H9 (cell line): Measurements from ENCODE around the gene KIF16B. TPM values are rescaled to one million over a fixed set of nuclear protein-coding genes. Genes with fewer than 3 reads are reported as not detected.

ENCODE experiments used
- DNase-seq: peaks from one replicate; pipeline ENCODE4 v3.0.0-alpha.2; 2017
- H2AFZ ChIP-seq: one replicate; pipeline ENCODE4 v1.6.1; 2013; ENCODE audit warnings: mild to moderate bottlenecking, low read length, control low read depth, moderate library complexity
- H2AK5ac ChIP-seq: 2 replicates; pipeline ENCODE4 v1.6.1; 2013; ENCODE audit warnings: low read length, control low read depth, mixed read lengths; ENCODE audit not compliant: insufficient read length
- H2BK120ac ChIP-seq: one replicate; pipeline ENCODE4 v1.6.1; 2013; ENCODE audit warnings: low read depth, mild to moderate bottlenecking, low read length, control low read depth, inconsistent platforms; ENCODE audit not compliant: poor library complexity, severe bottlenecking
- H2BK12ac ChIP-seq: 2 replicates; pipeline ENCODE4 v1.6.1; 2013; ENCODE audit warnings: low read length, control low read depth, mixed read lengths, low read depth; ENCODE audit not compliant: insufficient read length
- H2BK15ac ChIP-seq: 2 replicates; pipeline ENCODE4 v1.6.1; 2013; ENCODE audit warnings: low read depth, low read length, control low read depth
- H2BK20ac ChIP-seq: one replicate; pipeline ENCODE4 v1.6.1; 2013; ENCODE audit warnings: low read depth, mild to moderate bottlenecking, low read length, control low read depth, inconsistent platforms; ENCODE audit not compliant: poor library complexity, severe bottlenecking
- H2BK5ac ChIP-seq: 2 replicates; pipeline ENCODE4 v1.6.1; 2013; ENCODE audit warnings: low read length, control low read depth, mixed read lengths; ENCODE audit not compliant: insufficient read length
- H3K14ac ChIP-seq: 2 replicates; pipeline ENCODE4 v1.6.1; 2013; ENCODE audit warnings: low read length, control low read depth; ENCODE audit not compliant: insufficient read depth
- H3K18ac ChIP-seq: 2 replicates; pipeline ENCODE4 v1.6.1; 2013; ENCODE audit warnings: low read depth, mild to moderate bottlenecking, mixed read lengths, low read length, control low read depth; ENCODE audit not compliant: insufficient read length
- H3K23ac ChIP-seq: 2 replicates; pipeline ENCODE4 v1.6.1; 2013; ENCODE audit warnings: low read length, control low read depth, mixed read lengths, low read depth; ENCODE audit not compliant: insufficient read length
- H3K23me2 ChIP-seq: 2 replicates; pipeline ENCODE4 v1.6.1; 2013; ENCODE audit warnings: low read depth, mild to moderate bottlenecking, mixed read lengths, low read length, control low read depth; ENCODE audit not compliant: insufficient read length, poor library complexity, severe bottlenecking
- H3K27ac ChIP-seq: 2 replicates; pipeline ENCODE4 v1.5.1; 2013; ENCODE audit warnings: low read length, control low read depth, mixed read lengths, low read depth; ENCODE audit not compliant: insufficient read length
- H3K27me3 ChIP-seq: 2 replicates; pipeline ENCODE4 v1.6.1; 2013; ENCODE audit warnings: low read length, control low read depth, inconsistent platforms; ENCODE audit not compliant: insufficient read depth
- H3K4ac ChIP-seq: 2 replicates; pipeline ENCODE4 v1.6.1; 2013; ENCODE audit warnings: low read depth, mild to moderate bottlenecking, control low read depth, inconsistent platforms, low read length, moderate library complexity
- H3K4me1 ChIP-seq: 2 replicates; pipeline ENCODE4 v1.6.1; 2013; ENCODE audit warnings: low read length, control low read depth, inconsistent platforms; ENCODE audit not compliant: insufficient read depth
- H3K4me2 ChIP-seq: 2 replicates; pipeline ENCODE4 v1.6.1; 2013; ENCODE audit warnings: low read length, control low read depth, mixed read lengths; ENCODE audit not compliant: insufficient read length, insufficient read depth
- H3K56ac ChIP-seq: 2 replicates; pipeline ENCODE4 v1.6.1; 2013; ENCODE audit warnings: low read depth, mild to moderate bottlenecking, mixed read lengths, low read length, control low read depth; ENCODE audit not compliant: insufficient read length
- H3K79me1 ChIP-seq: 2 replicates; pipeline ENCODE4 v1.6.1; 2013; ENCODE audit warnings: low read depth, mild to moderate bottlenecking, moderate library complexity, low read length, control low read depth, inconsistent platforms; ENCODE audit not compliant: insufficient read depth, poor library complexity, severe bottlenecking
- H3K79me2 ChIP-seq: 2 replicates; pipeline ENCODE4 v1.6.1; 2013; ENCODE audit warnings: low read length, control low read depth, inconsistent platforms; ENCODE audit not compliant: insufficient read depth
- H3K9ac ChIP-seq: 2 replicates; pipeline ENCODE4 v1.6.1; 2013; ENCODE audit warnings: low read length, control low read depth, mixed read lengths; ENCODE audit not compliant: insufficient read length; ENCODE audit errors: extremely low read depth
- H3K9me3 ChIP-seq: one replicate; pipeline ENCODE4 v1.6.1; 2013; ENCODE audit warnings: low read depth, low read length, inconsistent platforms; ENCODE audit not compliant: control insufficient read depth
- H3T11ph ChIP-seq: one replicate; pipeline ENCODE4 v1.6.1; 2013; ENCODE audit warnings: mild to moderate bottlenecking, low read length, control low read depth, inconsistent platforms
- H4K20me1 ChIP-seq: one replicate; pipeline ENCODE4 v1.6.1; 2013; ENCODE audit not compliant: control insufficient read depth, insufficient read length, insufficient read depth
- H4K5ac ChIP-seq: 2 replicates; pipeline ENCODE4 v1.6.1; 2013; ENCODE audit warnings: low read depth, mild to moderate bottlenecking, mixed read lengths, low read length, control low read depth; ENCODE audit not compliant: insufficient read length
- H4K8ac ChIP-seq: replicated peaks from 2 replicates; pipeline ENCODE4 v1.6.1; 2013; ENCODE audit warnings: low read length, control low read depth, mixed read lengths, low read depth; ENCODE audit not compliant: insufficient read length
- H4K91ac ChIP-seq: 2 replicates; pipeline ENCODE4 v1.6.1; 2013; ENCODE audit warnings: low read depth, mild to moderate bottlenecking, moderate library complexity, mixed read lengths, low read length, control low read depth; ENCODE audit not compliant: insufficient read length
- H3K27ac Mint-ChIP-seq, 3 experiments: 2 replicates in 2 of 3; 3 replicates in 1 of 3; pipeline ENCODE4 v1.8.0; 2020 to 2021; ENCODE audit warnings: mixed read lengths in 3 of 3, mild to moderate bottlenecking in 1 of 3, moderate library complexity in 1 of 3
- H3K27me3 Mint-ChIP-seq: 2 replicates; pipeline ENCODE4 v1.8.0; 2021; ENCODE audit warnings: low read depth, mild to moderate bottlenecking, moderate library complexity, mixed read lengths
- H3K36me3 Mint-ChIP-seq, 3 experiments: 2 replicates in 2 of 3; 3 replicates in 1 of 3; pipeline ENCODE4 v1.8.0; 2020 to 2021; ENCODE audit warnings: low read depth in 3 of 3, mixed read lengths in 3 of 3; ENCODE audit not compliant: insufficient read depth in 1 of 3
- H3K4me1 Mint-ChIP-seq, 2 experiments: 2 replicates each; pipeline ENCODE4 v1.8.0; 2020; ENCODE audit warnings: mixed read lengths in 2 of 2
- H3K4me3 Mint-ChIP-seq, 2 experiments: 2 replicates in 1 of 2; 3 replicates in 1 of 2; pipeline ENCODE4 v1.8.0; 2020 to 2021; ENCODE audit warnings: mild to moderate bottlenecking in 2 of 2, mixed read lengths in 2 of 2, moderate library complexity in 1 of 2
- H3K9me3 Mint-ChIP-seq, 2 experiments: 2 replicates in 1 of 2; 3 replicates in 1 of 2; pipeline ENCODE4 v1.8.0; 2020; ENCODE audit warnings: mild to moderate bottlenecking in 2 of 2, mixed read lengths in 2 of 2, moderate library complexity in 1 of 2
- CTCF ChIP-seq: fragments of 200-600 bp; sonication (generic); conservative IDR thresholded peaks from 3 replicates; pipeline ENCODE4 v1.8.0; 2021; ENCODE audit warnings: antibody characterized with exemption, mild to moderate bottlenecking
- WGBS: extraction: QIAGEN DNeasy Blood & Tissue Kit; methylation state at CpG from one replicate; pipeline ENCODE4 v1.1.7; 2013; ENCODE audit warnings: missing lambda C conversion rate, low lambda C conversion rate, mixed read lengths; ENCODE audit not compliant: insufficient read length; ENCODE audit errors: extremely low coverage; 5-methylcytosine and 5-hydroxymethylcytosine counted together
- total RNA-seq: library from RNA; stranded (reverse); gene quantifications from 2 replicates; pipeline ENCODE4 v1.2.1, GENCODE V29; 2021

Gene KIF16B
- total RNA-seq, 1 experiment from 2014 or later = 7.4 TPM

DNA sequence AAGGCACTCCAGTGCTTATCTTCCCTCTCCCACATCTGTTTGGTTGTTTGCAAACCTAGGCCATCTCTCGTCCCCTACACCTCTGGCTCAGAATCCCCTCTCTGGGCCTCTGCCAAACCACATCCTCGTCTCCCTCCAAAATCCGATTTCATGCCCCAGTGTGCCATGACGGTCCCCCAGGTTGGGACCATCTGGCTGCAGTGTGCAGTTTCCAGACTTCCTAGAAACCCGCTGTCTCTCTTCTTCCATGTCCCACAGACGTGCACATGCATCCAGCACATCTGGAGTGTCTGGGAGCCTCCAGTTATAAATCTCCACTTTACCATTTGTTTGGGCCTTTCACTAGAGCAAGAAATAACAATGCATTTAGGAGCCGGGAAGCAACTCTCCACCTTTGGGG is 316.2 kb downstream of the KIF16B start:
- no peaks in the 10 kb centered on the region for H3K9me3 ChIP-seq
- H2AFZ ChIP-seq = no peak overlapping the region
- no peaks in the 10 kb centered on the region for H3K79me2 ChIP-seq
- no peak overlapping the region for H3K4me2 ChIP-seq
- no peak overlapping the region for H3K4ac ChIP-seq
- no peaks in the 10 kb centered on the region for H3K4me1 ChIP-seq
- no peak overlapping the region for H3K18ac ChIP-seq
- DNase-seq = no peak
- H4K91ac ChIP-seq = no peak overlapping the region
- H3K23me2 ChIP-seq = no peaks in the 10 kb centered on the region
- no peak overlapping the region for H3K56ac ChIP-seq
- H3K4me3 Mint-ChIP-seq = no peak overlapping the region
- H3T11ph ChIP-seq = no peak overlapping the region
- H3K4me1 Mint-ChIP-seq = no peaks in the 10 kb centered on the region
- no peak overlapping the region for H2AK5ac ChIP-seq
- H4K5ac ChIP-seq = no peak overlapping the region
- H3K9me3 Mint-ChIP-seq = no peaks in the 10 kb centered on the region; a peak in 1 of 5 replicates
- H3K23ac ChIP-seq = no peak overlapping the region
- no peak overlapping the region for H2BK12ac ChIP-seq
- no peak overlapping the region for H2BK120ac ChIP-seq
- no peak for TF ChIP-seq CTCF
- H3K27me3 ChIP-seq = no peaks in the 10 kb centered on the region
- no peak overlapping the region for H4K8ac ChIP-seq
- no peaks in the 10 kb centered on the region for H4K20me1 ChIP-seq
- no peak overlapping the region for H3K14ac ChIP-seq
- H3K79me1 ChIP-seq = no peaks in the 10 kb centered on the region
- no peak overlapping the region for H2BK20ac ChIP-seq
- no peaks in the 10 kb centered on the region for H3K27me3 Mint-ChIP-seq
- H3K36me3 Mint-ChIP-seq = no peaks in the 10 kb centered on the region; a peak in 1 of 7 replicates
- no peak overlapping the region for H3K9ac ChIP-seq
- WGBS = no CpG with 5 or more reads among the region's 7 CpGs
- no peak overlapping the region for H3K27ac Mint-ChIP-seq
- no peak overlapping the region for H2BK15ac ChIP-seq
- no peak overlapping the region for H3K27ac ChIP-seq
- H2BK5ac ChIP-seq = no peak overlapping the region
